Occipital lobe (tissue), 2 donors: ENCODE measurements around the gene NECAP2. TPM values are rescaled to one million over a fixed set of nuclear protein-coding genes. Genes with fewer than 3 reads are reported as not detected.

Source experiments
- DNase-seq: peaks from one replicate; lab custom pipeline; 2025; lab: John Stamatoyannopoulos, UW
- total RNA-seq: library from RNA; depleted of rRNA; stranded (reverse); fragments of >200 nt; gene quantifications from one replicate; pipeline ENCODE4 v1.2.3, GENCODE V29; 2014

Gene NECAP2, protein sequence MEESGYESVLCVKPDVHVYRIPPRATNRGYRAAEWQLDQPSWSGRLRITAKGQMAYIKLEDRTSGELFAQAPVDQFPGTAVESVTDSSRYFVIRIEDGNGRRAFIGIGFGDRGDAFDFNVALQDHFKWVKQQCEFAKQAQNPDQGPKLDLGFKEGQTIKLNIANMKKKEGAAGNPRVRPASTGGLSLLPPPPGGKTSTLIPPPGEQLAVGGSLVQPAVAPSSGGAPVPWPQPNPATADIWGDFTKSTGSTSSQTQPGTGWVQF
- 25.9 TPM for total RNA-seq

DNA sequence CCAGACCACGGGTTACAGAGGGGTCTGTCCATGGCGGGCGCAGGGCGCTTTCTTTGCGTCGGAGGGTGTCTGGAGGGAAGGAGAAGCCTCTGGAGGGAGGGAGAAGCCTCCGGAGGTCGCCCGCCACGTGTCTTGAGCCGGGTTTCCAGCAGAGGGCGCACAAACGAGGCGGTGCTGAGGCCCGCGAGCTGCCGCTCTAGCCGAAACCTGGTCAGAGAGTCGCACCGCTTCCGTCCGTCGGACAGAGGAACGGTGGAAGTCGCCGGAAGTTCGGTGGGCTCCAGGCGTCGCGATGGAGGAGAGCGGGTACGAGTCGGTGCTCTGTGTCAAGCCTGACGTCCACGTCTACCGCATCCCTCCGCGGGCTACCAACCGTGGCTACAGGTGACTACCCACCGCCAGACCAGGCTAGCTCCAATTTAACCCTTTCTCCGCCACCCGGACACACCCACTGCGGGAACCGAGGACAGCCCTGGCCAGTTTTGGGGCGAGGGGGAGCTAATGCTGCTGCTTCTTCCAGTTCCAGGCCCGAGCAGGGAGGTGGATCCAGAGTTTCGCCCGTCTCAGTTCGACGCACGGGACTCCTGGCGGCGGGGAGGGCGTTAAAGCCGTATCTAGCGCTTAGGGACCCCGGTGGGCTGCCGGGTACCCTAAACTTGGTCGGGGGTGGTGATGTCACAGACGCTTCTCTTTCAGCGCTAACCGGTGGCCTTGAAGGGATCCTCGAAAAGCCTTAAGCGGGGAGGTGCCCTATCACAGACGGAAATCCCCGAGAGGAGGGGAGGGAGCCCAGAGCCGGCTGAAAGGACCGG is at the start of gene NECAP2:
TSS of gene NECAP2 (plus strand) at position 255 of the 812 bp plus-strand sequence. CDS start at position 293, 38 bp downstream.
- peak; percentile 88 for DNase-seq

DNA sequence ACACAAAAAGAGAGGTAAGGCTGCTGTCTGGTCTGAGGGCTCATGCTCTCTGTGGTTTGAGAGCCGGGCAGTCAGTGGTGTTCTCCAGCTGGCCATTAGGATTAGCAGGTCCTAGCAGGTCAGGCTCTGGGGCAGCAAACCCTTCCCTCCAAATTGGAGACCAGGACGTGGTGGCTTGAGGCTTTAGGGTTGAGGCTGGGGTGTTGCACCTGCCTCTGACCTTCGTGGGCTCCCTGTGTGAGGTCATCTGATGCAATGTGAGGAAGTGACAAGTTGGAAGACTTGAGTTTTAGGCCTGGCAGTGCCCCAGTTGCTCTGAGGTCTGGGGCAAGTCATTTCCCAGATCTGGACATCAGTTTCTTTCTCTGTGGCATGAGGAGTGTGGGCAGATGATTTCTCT is 49.1 kb upstream of the NECAP2 start:
- DNase-seq: no peak

DNA sequence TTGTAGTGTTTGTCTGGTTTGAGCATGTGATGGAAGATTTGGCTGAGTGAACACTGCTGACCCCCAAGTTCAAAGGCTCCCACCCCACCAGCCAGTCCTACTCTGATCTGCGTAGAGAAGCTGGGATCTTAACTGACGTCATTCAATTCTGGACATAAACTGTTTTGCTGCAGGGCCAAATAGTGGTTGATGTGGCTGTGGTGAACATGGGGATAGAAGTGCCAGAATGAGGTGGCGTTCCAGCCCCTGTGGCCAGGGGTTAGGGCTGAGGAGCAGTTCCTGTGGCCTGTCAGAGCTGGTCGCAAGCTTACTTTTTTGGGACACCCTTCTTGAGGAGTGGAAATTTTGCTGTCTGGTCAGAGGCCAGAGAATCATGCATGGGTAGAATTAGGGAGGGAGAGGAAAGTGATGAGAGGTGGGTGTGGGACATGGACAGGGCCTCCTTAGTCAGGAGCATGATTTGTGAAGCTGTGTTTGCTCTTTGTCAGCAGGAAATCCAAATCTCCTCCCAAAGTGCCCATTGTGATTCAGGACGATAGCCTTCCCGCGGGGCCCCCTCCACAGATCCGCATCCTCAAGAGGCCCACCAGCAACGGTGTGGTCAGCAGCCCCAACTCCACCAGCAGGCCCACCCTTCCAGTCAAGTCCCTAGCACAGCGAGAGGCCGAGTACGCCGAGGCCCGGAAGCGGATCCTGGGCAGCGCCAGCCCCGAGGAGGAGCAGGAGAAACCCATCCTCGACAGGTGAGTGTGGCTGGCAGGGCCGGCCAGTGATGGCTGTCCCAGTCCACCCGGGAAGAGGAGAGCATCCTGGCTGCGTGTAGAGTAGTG is 47.6 kb upstream of the NECAP2 start:
- DNase-seq: no peak

DNA sequence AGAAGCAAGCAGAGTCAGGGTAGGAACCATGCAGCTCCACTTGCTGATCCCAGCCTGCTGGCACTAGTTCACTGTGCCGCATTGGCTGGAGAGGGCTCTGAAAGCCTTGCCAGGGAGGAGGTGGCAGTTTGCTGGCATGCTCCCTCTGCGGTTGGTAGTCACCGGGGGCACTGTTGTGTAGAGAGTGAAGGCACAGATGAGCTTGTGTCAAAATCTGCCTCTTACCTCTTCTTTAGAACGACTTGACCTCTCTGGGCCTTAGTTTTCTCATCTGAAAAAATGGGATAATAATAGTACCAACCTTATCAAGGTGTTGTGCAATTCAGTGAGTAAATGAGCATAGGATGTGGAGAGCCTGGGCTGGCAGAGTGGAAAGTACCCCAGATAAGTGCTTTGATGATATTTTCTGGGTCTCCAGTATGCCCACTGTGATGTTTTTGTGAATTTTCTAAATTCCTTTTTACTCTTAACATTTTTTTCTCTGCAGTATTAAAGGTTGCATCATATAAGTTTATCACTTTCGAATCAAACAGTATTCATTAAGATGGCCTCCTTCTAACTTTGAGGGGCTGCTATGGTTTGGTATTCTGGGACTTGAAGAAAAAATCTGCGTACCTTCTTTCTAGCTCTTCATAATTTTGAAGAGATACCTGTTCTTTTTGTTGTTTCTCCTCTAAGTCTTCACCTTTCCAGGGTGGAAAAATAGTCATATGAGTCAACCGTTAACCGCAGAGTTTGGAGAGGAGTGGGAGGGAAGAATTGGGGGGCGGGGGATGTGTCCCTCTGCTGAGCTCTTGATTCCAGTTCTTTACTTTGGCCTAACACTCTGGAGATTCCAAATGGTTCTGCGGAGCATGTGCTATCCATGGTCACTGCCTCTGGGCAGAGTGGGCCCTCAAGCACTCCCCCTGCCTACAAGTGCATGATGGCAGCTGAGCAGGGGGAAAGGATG is 46.7 kb upstream of the NECAP2 start:
- no peak for DNase-seq

DNA sequence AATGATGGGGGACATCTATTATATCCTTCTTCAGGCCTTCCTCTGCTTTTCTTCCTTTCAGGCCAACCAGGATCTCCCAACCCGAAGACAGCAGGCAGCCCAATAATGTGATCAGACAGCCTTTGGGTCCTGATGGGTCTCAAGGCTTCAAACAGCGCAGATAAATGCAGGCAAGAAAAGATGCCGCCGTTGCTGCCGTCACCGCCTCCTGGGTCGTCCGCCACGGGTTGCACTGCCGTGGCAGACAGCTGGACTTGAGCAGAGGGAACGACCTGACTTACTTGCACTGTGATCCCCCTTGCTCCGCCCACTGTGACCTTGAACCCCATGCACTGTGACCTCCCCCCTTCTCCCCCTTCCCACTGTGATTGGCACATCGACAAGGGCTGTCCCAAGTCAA is 45.5 kb upstream of the NECAP2 start:
- DNase-seq: no peak

DNA sequence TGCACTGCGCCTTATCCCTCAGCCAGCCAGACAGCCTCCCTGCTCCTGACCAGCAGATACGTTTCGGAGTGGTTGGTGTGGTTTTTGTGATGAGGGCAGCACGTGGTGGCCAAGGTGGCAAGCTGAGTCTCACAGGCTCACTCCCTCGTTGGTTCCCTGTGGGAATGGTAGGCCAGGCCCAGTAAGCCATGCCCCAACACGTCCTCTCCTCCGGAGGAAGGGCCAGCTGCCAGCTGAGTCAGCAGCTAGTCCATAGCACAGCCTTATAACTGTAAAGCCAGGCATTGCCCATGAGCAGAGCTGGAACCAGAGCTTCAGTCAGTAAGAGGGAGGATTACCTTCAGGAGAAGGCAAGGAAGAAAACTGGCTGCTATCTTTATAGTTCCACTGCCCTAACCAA is 43.9 kb upstream of the NECAP2 start:
- DNase-seq: peak; percentile 8

DNA sequence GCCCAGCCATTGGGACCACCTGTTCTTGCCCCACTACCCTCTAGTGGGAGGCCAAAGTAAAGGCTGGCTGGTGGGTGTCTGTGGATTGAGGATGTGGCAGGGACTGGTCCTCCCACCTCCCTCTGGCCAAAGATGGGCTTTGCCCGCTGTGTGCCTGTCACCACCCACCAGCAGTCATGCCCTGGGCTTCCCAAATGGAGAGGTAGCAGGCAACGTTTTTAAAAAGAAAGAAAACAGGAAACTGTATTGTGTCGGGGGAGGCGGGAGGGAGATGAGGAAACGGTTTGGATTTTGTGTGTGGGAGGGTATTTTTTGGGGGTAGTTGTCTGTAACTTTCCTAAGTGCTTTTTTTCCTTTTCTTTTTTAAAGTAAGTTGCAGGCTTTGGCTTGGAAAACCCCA is 43.4 kb upstream of the NECAP2 start:
- no peak for DNase-seq

DNA sequence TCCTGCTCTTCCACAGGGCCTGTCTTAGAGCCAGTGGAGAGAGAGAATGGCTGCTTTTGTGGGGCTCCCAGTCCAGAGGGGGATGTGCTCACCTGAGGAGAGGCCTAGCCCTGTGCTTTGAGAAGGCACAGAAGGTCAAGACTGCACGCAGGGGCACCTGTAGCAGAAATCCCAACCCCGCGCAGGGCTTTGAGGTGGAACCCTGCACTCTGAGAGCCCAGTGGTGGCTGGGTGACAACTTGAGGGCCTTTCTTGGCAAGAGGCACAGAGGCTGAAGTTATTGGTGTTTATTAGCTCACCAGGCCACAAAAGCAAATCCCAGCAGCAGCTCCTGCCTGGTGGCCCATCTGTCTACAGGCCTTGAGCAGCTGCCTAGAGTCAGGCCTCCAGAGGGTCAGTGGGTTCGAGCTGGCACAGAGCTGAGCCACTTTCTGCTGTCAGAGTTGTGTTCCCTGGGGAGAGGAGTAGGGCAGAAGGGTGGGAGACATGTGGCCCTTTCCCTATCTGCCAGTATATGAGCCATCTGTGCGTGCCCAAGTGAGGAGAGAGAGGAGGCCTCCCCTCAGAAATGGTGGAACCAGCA is 42.1 kb upstream of the NECAP2 start:
- DNase-seq: no peak

DNA sequence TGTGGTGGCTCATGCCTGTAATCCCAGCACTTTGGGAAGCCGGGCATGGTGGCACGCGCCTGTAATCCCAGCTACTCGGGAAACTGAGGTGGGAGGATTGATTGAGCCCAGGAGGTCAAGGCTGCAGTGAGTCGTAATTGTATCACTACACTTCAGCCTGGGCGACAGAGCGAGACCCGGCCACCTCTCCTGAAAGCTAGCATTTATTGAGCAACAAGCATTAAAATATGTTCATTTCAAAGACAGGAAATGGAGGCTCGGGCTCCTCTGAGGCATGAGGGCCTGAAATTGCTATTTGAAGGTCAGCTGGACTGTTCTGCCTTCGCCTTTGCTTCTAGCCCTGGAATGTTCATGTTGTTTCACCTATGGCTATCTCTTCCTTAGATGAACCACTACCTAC is 37.8 kb upstream of the NECAP2 start:
- no peak for DNase-seq

DNA sequence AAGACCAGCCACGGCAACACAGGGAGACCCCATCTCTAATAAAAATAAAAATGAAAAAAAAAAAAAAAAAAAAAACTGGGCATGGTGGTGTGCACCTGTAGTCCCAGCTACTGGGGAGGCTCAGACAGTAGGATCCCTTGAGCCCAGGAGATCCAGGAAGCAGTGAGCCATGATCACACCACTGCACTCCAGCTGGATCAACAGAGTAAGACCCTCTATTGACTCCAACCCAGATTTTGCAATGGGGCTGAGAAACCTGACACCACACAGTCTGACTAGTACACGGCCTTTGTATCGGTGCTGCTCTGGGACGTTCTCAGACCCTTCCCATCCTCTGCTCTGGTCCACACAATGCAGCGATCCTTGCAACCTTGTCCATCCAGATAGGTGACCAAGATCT is 35.1 kb upstream of the NECAP2 start:
- DNase-seq: no peak

DNA sequence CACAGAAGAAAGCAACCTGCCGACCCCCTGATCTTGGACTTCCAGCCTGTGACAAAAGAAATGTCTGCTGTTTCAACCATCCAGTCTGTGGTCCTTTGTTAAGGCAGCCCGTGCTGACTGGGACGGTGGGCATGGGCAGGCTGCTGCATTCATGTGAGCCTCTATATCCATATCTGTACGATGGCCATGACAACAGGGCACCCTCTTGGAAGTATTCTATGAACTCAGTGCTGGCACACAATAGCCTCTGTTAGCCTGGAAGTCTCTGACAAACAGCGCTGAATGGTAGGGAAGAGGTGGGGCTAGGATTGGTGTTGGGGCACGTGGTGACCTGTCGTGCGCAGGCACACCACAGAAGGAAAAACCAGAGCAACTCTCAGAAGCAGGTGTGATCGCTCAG is 33.7 kb upstream of the NECAP2 start:
- DNase-seq: no peak

DNA sequence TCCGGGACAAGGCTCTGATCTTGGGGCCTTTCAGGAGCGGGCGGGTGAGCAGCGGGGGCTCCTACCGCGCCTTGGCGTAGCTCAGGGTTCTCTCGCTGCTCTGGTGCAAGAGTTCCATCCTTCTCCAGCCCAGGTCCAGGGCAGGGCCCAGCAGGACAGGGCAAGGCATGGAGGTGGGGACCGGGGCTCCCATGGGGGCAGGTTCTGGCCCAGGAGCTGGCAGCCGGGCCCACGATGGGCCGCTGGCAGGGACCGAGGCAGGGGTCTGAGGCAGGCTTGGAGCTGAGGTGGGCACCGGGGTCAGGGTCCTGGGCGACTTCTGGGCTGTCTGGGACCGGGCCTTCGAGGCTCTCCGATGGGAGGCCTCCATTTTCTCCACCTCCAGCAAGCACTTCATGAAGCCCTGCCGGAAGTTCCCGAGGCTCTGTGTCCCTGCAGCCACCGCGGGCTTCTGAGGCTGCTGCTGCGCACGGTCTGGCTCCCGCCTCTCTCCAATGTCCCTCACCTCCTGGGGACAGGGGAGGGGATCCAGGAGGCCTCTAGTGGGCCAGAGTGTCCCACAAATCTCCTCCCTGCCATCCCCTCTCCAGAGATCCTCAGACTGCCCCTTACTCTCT is 30.9 kb upstream of the NECAP2 start:
- DNase-seq: no peak

DNA sequence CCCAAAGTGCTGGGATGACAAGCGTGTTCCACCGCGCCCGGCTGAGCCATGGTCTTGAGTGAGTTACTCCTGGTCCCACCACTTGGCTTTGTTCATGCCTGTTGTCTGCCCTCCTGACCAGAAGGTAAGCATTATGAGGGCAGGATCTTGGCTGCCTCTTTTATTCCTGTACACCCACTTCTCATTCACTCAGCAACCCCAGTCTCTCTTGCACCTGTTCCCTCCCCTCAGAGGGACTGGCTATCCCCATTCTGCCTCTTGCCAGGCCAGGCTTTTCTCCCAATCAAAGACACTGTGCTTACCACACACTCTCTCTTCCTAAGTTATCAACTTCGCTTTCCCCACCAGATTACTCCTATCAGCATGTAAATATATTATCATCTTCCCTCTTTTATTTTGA is 29.7 kb upstream of the NECAP2 start:
- DNase-seq: no peak

DNA sequence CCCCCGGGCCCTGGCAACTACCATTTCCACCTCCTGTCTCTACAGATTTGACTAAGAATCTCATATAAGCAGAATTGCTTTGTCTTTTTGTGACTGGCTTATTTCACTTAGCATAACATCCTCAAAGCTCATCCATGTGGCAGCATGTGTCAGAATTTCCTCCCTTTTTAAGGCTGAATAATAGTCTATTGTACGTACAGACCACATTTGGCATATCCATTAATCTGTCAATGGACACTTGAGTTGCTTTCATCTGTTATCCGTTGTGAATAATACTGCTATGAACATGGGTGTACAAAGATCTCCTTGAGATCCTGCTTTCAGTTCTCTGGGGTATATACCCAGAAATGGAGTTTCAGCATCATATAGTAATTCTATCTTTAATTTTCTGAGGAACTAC is 27.3 kb upstream of the NECAP2 start:
- DNase-seq: no peak

DNA sequence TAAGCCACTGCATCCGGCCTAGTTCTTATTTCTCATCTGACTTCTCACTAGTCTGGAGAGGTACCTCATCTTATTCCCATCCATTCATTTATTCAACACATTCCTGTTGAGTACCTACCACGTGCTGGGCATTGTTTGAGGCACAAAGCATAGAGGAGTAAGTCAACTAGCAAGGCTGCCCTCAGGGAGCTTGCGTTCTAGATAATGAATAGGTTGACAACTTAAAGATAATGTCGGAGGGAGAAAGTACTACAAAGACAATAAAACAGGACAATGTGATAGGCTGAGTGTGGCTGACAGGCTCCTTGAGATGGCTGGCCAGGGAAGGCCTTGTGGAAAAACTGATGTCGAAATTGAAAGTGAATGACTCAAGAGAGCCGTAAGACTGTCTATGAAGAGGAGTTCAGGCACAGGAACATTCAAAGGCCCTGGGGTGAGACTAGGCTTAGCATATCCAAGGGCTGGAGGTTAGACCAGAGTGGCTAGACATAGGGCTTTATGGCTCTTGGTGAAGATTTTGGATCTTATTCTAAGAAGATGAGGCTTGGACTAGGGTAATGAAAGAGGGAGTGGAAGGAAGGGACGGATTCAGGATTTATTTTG is 21.6 kb upstream of the NECAP2 start:
- no peak for DNase-seq

DNA sequence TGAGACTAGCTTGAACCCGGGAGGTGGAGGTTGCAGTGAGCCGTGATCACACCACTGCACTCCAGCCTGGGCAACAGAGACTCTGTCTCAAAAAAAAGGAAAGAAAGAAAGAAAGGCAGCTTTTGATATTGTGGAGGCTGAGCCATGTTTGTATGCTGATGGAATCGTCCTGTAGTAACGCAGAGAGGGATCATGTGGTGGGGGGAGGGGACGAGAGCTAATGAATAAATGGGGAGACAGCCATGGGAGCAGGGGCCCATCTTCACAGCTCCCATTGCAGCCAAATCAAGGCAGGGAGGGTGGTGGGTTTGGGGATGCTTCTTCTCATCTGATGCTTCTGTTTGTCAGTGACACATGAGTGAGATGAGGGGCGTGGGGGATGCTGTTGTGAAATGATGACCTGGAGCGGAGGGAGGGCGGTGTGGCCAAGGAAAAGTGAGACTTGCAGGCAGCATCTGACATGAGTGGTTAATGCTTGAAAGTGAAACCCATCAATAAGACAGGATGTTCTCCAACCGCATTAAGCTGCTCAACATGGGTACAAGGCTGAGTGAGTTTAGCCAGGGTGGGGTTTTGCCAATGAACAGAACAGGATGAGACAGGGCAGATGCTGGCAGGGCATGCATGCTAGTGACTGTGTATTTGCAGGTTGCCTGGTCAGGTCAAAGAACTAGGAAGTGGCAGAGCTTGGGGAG is 20.0 kb upstream of the NECAP2 start:
- no peak for DNase-seq

DNA sequence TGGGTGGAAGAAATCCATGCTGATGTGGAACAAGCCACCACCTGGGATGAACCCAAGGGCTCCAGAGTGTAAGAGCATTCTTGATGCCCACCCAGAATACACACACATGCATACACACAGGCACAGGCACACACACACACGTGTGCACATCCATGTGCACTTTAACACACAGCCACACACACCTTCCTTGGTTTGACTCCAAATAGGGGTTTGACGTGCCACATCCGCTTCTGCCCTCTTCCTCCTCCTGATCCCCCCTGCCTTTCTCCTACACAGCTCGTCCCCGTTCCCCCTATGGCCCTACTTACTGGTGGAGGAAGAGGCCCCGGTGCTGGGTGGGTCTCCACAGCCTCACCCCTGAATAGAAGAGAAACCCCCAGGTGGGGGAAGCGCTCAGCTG is 19.3 kb upstream of the NECAP2 start:
- DNase-seq: no peak

DNA sequence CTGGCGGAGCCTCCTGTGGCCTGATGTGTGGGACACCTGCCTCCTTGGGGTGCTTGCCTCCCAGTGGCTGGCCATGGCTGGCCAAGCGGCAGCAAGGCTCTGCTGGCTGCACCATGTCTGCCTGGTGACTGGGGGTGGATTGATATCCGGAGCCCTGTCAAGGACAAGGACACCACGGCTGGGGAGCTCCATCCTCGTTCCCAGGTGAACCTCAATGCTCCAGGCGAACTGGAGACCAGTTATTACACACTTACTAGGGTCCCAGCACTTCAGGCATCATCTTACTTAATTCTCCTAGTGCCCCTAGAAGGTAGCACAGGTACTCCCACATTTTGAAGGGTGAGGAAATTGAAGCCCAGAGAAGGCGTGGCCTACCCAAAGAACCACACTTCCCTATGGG is 18.5 kb upstream of the NECAP2 start:
- DNase-seq: no peak
